Ovary (tissue), 9 donors: Measurements from ENCODE around the gene CAPN3. TPM values are rescaled to one million over a fixed set of nuclear protein-coding genes. Genes with fewer than 3 reads are reported as not detected.

Source experiments
- DNase-seq, 5 donors: peaks; one replicate each; pipeline ENCODE4 v3.0.0-alpha.2; 2019 to 2020
- H3K27ac ChIP-seq, 2 donors: fragments of 200-600 bp; one replicate each; pipeline versions ENCODE4 v1.5.1 to v1.8.0; 2019 to 2022
- H3K27me3 ChIP-seq: fragments of 200-600 bp; one replicate; pipeline ENCODE4 v1.8.0; 2022
- H3K36me3 ChIP-seq: fragments of 200-600 bp; sonication (generic); one replicate; pipeline ENCODE4 v1.5.1; 2019
- H3K4me1 ChIP-seq: one replicate; pipeline ENCODE4 v1.8.1; 2013; ENCODE audit warnings: mild to moderate bottlenecking, moderate library complexity; ENCODE audit not compliant: insufficient read depth
- H3K4me3 ChIP-seq: fragments of 200-600 bp; sonication (generic); one replicate; pipeline ENCODE4 v1.5.1; 2017
- H3K9me3 ChIP-seq, 2 donors: fragments of 200-600 bp in 1 of 2; sonication (generic) in 1 of 2; one replicate each; pipeline versions ENCODE4 v1.5.1 to v1.8.1; 2013 to 2019; ENCODE audit warnings: mild to moderate bottlenecking in 1 of 2, moderate library complexity in 1 of 2
- CTCF ChIP-seq, 3 donors: fragments of 450-650 bp in 2 of 3; fragments of 200-600 bp in 1 of 3; IDR thresholded peaks; one replicate each; pipeline versions ENCODE4 v1.5.1 to v1.8.0; 2016 to 2022; ENCODE audit warnings: antibody characterized with exemption in 3 of 3, mild to moderate bottlenecking in 1 of 3
- EP300 ChIP-seq: sonication (generic); formaldehyde crosslinking; IDR thresholded peaks from one replicate; pipeline ENCODE4 v1.6.1; 2017; ENCODE audit warnings: antibody characterized with exemption
- POLR2A ChIP-seq: fragments of 450-650 bp; IDR thresholded peaks from one replicate; pipeline ENCODE4 v1.6.1; 2017; ENCODE audit warnings: antibody characterized with exemption, mild to moderate bottlenecking, moderate library complexity
- WGBS, 3 donors: extraction: QIAGEN DNeasy Blood & Tissue Kit in 1 of 3; methylation state at CpG; one replicate each; pipeline versions ENCODE4 v1.1.5 to v1.1.7; 2013 to 2017; 5-methylcytosine and 5-hydroxymethylcytosine counted together
- intact Hi-C, 4 donors: fragments of 100-400 bp; cut with DNase I; formaldehyde crosslinking; loops; one replicate each; pipeline versions ENCODE4 v1.11.0 to v1.15.1; 2022 to 2023
- polyA plus RNA-seq, 2 donors: library from polyadenylated mRNA; stranded (reverse); fragments of 200-250 nt in 1 of 2; fragments of 350-450 nt in 1 of 2; fragmentation: Illumina TruSeq in 1 of 2; extraction: RNeasy Lipid Tissue Mini Kit (QIAGEN cat#74804) in 1 of 2; gene quantifications; one replicate each; pipeline ENCODE4 v1.2.3, GENCODE V29; 2013 to 2014
- total RNA-seq, 7 donors: library from RNA; depleted of rRNA in 2 of 7; stranded (reverse); fragments of >200 nt in 2 of 7; fragmentation: NEBNext Ultra II Directional in 3 of 7; extraction: Animal tissue kit (Norgen Biotek cat#: 25700) in 3 of 7; gene quantifications; one replicate each; pipeline versions ENCODE4 v1.1.0 to v1.2.4, GENCODE V29; 2016 to 2023
- donor health status: DM: no; HTN: no; CAD: no; lungs with moderate emphysema.
- donor health status: DM: no; HTN: no; CAD: no.
- donor health status: Bipolar disorder and iron deficiency.
- donor health status: DM: yes; HTN: yes; CAD: no.
- donor health status: DM: no; HTN: no; CAD: no.
- donor health status: DM: yes; HTN: yes; CAD: no.

The CAPN3 gene
- total and polyA plus RNA-seq, 9 donors = 6.4 to 19.1 (median 8.0) TPM

- 63 to 75% (median 71%) methylated on average over 1 of the region's 1 CpG for WGBS, 3 donors
- no peak for TF ChIP-seq EP300
- TF ChIP-seq CTCF (IDR thresholded peaks at IDR 0.05) = no peak
- TF ChIP-seq POLR2A = no peak
- Histone ChIP-seq H3K4me1 (no peaks in the 10 kb centered on the region), H3K36me3 (no peaks in the 10 kb centered on the region), H3K4me3 (no peak overlapping the region), H3K27ac (no peak overlapping the region), H3K27me3 (no peaks in the 10 kb centered on the region), H3K9me3 (no peaks in the 10 kb centered on the region)
- intact Hi-C loops = no loop called here
- no peak for DNase-seq
These were observed 36.5 kb downstream of the CAPN3 start for GRCh38 chr15:42395838-42396237.

DNA sequence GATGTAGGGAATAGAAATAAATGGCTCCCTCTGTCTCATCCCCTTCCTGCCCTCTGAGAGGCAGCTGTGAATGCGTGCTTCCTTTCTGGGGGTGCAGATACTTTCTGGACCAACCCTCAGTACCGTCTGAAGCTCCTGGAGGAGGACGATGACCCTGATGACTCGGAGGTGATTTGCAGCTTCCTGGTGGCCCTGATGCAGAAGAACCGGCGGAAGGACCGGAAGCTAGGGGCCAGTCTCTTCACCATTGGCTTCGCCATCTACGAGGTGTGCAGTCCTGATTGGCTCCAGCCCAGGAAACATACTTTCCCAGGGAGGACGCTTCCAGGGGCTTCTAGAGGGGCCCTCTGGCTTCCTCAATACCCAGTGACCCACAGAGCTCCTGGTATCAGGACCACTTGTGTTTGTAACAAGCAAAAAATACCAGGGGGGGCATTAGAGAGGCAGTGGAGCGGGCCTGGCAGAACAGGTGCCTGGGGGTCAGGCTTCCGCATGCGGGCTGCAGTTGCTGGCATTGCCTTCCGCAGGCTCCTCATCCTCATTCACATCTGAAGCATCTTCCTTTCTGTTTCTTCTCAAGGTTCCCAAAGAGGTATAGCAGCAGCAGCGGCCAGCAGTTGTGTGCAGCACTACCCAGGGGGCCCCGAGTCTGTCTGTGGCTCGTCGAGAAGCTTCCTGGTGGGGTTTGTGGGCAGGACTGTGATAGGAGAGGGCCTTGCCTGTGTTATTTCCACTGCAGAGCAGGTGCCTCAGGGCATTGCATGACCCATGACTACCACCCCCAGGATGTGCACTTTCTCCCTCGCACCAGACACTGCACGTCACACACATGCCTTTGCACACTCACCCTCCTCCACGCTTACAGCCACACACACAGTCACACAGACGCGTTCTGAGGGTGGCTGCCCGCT lies 42.5 kb downstream of the CAPN3 start:
- DNase-seq = no peak
- WGBS, 3 donors = 84 to 87% (median 84%) methylated on average over 24 of the region's 24 CpGs
- Histone ChIP-seq H3K36me3 (no peaks in the 10 kb centered on the region), H3K27ac (no peak overlapping the region), H3K4me3 (no peak overlapping the region), H3K27me3 (no peaks in the 10 kb centered on the region), H3K9me3 (no peaks in the 10 kb centered on the region), H3K4me1 (no peaks in the 10 kb centered on the region)
- TF ChIP-seq CTCF (IDR thresholded peaks at IDR 0.05) (no peak), EP300 (no peak), POLR2A (no peak)
- intact Hi-C loops = no loop called here

DNA sequence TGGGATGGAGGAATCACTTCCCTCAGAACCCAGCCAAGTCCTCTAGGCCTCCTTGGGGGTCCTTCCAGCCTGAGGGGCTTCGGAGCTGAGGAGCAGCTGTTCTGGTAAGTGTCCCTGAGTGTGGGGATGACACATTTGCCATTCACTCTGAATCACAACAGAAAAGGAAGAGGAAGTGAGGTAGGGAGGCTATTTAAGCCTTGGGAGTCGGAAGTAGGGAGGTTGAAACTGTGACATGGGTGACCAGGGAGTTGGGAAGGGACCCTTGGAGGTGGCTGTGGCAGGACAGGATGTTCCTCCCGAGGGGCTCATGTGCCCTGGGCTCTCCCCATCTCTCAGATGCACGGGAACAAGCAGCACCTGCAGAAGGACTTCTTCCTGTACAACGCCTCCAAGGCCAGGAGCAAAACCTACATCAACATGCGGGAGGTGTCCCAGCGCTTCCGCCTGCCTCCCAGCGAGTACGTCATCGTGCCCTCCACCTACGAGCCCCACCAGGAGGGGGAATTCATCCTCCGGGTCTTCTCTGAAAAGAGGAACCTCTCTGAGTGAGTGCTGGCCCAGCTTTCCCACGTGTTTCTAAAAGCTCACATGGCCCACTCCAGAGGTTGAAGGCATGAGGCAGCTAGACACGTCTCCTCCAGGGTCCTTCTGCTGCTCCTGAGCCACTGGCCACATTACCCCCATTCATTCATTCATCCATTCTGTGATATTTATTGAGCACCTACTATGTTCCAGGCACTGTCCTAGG lies 43.3 kb downstream of the CAPN3 start:
- no peaks in the 10 kb centered on the region for H3K36me3 ChIP-seq
- no peak overlapping the region for H3K27ac ChIP-seq
- TF ChIP-seq EP300 (no peak), CTCF (IDR thresholded peaks at IDR 0.05) (no peak), POLR2A (no peak)
- no peaks in the 10 kb centered on the region for H3K4me1 ChIP-seq
- H3K4me3 ChIP-seq = no peak overlapping the region
- H3K9me3 ChIP-seq = no peaks in the 10 kb centered on the region
- 85 to 89% (median 87%) methylated on average over 15 of the region's 15 CpGs for WGBS, 3 donors
- no peak for DNase-seq
- H3K27me3 ChIP-seq = no peaks in the 10 kb centered on the region
- intact Hi-C loops = no loop called here

DNA sequence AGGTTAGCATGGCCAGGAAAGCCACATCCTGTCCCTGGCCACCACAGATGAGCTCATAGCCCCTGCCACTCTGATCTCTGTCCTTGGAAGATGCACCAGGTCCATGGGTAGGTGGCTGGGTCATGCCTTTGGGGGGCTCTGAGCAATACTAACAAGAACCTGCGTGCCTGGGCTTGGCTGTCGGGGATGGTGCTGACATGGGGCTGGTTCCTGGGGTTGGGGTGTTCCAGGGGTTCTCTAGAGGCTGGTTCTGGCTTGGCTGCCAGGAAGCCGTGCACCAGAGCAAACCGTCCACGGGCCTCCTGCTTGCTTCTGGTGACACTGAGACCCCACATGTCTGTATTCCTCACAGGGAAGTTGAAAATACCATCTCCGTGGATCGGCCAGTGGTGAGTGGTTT lies 44.1 kb downstream of the CAPN3 start:
- no peaks in the 10 kb centered on the region for H3K4me1 ChIP-seq
- intact Hi-C loops = no loop called here
- 88 to 95% (median 93%) methylated on average over 7 of the region's 7 CpGs for WGBS, 3 donors
- H3K27me3 ChIP-seq = no peaks in the 10 kb centered on the region
- DNase-seq = no peak
- H3K4me3 ChIP-seq = no peak overlapping the region
- no peaks in the 10 kb centered on the region for H3K36me3 ChIP-seq
- TF ChIP-seq CTCF (IDR thresholded peaks at IDR 0.05) (no peak), POLR2A (no peak), EP300 (no peak)
- no peaks in the 10 kb centered on the region for H3K9me3 ChIP-seq
- H3K27ac ChIP-seq = no peak overlapping the region
